NCI-H2107 (cell line): ENCODE data around the gene HIVEP1.

ENCODE experiments used
- DNase-seq: peaks from one replicate; lab custom pipeline; 2025; lab: John Stamatoyannopoulos, UW

HIVEP1 gene

GRCh38 chr6:12051861-12052368 is 39.8 kb downstream of the HIVEP1 start:
- DNase-seq: no peak

GRCh38 chr6:12058172-12058961 is 46.3 kb downstream of the HIVEP1 start:
- no peak for DNase-seq

- no peak for DNase-seq
Observed at GRCh38 chr6:12060780-12061609, 48.9 kb downstream of the HIVEP1 start.

- DNase-seq: no peak
Observed at GRCh38 chr6:12062605-12063004, 50.5 kb downstream of the HIVEP1 start.

- no peak for DNase-seq
Observed at GRCh38 chr6:12064131-12064530, 52.0 kb downstream of the HIVEP1 start.

GRCh38 chr6:12064538-12065071 is 52.5 kb downstream of the HIVEP1 start:
- no peak for DNase-seq

- no peak for DNase-seq
Observed at GRCh38 chr6:12065321-12066140, 53.4 kb downstream of the HIVEP1 start.

- no peak for DNase-seq
Observed at GRCh38 chr6:12066297-12066696, 54.2 kb downstream of the HIVEP1 start.

GRCh38 chr6:12068899-12069557 is 56.9 kb downstream of the HIVEP1 start:
- no peak for DNase-seq

- DNase-seq: no peak
Observed at GRCh38 chr6:12069891-12070529, 57.9 kb downstream of the HIVEP1 start.

- no peak for DNase-seq
Observed at GRCh38 chr6:12071064-12071615, 59.0 kb downstream of the HIVEP1 start.

- DNase-seq: no peak
Observed at GRCh38 chr6:12075067-12075563, 63.0 kb downstream of the HIVEP1 start.

GRCh38 chr6:12077021-12077710 is 65.1 kb downstream of the HIVEP1 start:
- DNase-seq: no peak

- no peak for DNase-seq
Observed at GRCh38 chr6:12078014-12078413, 65.9 kb downstream of the HIVEP1 start.

- no peak for DNase-seq
Observed at GRCh38 chr6:12081771-12082170, 69.7 kb downstream of the HIVEP1 start.

- no peak for DNase-seq
Observed at GRCh38 chr6:12082368-12082767, 70.3 kb downstream of the HIVEP1 start.

- DNase-seq: no peak
Observed at GRCh38 chr6:12083302-12083701, 71.2 kb downstream of the HIVEP1 start.

GRCh38 chr6:12083763-12084162 is 71.7 kb downstream of the HIVEP1 start:
- DNase-seq: no peak

- DNase-seq: no peak
Observed at GRCh38 chr6:12084681-12085080, 72.6 kb downstream of the HIVEP1 start.

- DNase-seq: no peak
Observed at GRCh38 chr6:12088531-12088930, 76.4 kb downstream of the HIVEP1 start.
